Pons (tissue), 1 donor: Measurements from ENCODE around the gene MAG.

Experiments
- DNase-seq: peaks from one replicate; pipeline ENCODE4 v3.0.0-alpha.2; 2016; ENCODE audit warnings: low spot score

MAG gene

GRCh38 chr19:35299523-35300338 is 7.8 kb downstream of the MAG start:
- no peak for DNase-seq

- DNase-seq = no peak
Measured at GRCh38 chr19:35300339-35300649, 8.3 kb downstream of the MAG start.

- no peak for DNase-seq
Measured at GRCh38 chr19:35301961-35302360, 10.0 kb downstream of the MAG start.

- no peak for DNase-seq
Measured at GRCh38 chr19:35302446-35302845, 10.5 kb downstream of the MAG start.

GRCh38 chr19:35303357-35303915 is 11.5 kb downstream of the MAG start:
- no peak for DNase-seq

- no peak for DNase-seq
Measured at GRCh38 chr19:35304036-35304435, 12.1 kb downstream of the MAG start.

- no peak for DNase-seq
Measured at GRCh38 chr19:35305181-35305580, 13.2 kb downstream of the MAG start.

GRCh38 chr19:35306473-35307246 is 14.7 kb downstream of the MAG start:
- no peak for DNase-seq

- DNase-seq = no peak
Measured at GRCh38 chr19:35307931-35308330, 16.0 kb downstream of the MAG start.

GRCh38 chr19:35308910-35309309 is 16.9 kb downstream of the MAG start:
- DNase-seq = no peak

GRCh38 chr19:35309481-35310279 is 17.7 kb downstream of the MAG start:
- DNase-seq = no peak

GRCh38 chr19:35310331-35310730 is 18.4 kb downstream of the MAG start:
- DNase-seq = no peak

- DNase-seq = no peak
Measured at GRCh38 chr19:35310811-35311465, 19.0 kb downstream of the MAG start.

GRCh38 chr19:35311901-35312665 is 20.1 kb downstream of the MAG start:
- DNase-seq = no peak

GRCh38 chr19:35313587-35313986 is 21.6 kb downstream of the MAG start:
- DNase-seq = no peak

- no peak for DNase-seq
Measured at GRCh38 chr19:35314031-35314430, 22.1 kb downstream of the MAG start.

- no peak for DNase-seq
Measured at GRCh38 chr19:35314858-35315470, 23.0 kb downstream of the MAG start.

GRCh38 chr19:35315883-35316282 is 23.9 kb downstream of the MAG start:
- DNase-seq = no peak

- DNase-seq = no peak
Measured at GRCh38 chr19:35316560-35316959, 24.6 kb downstream of the MAG start.

GRCh38 chr19:35317464-35318043 is 25.6 kb downstream of the MAG start:
- no peak for DNase-seq
